Middle frontal gyrus (tissue), 1 donor: ENCODE data around the gene SLC25A10.

Experiments
- DNase-seq: peaks from one replicate; pipeline ENCODE4 v3.0.0-alpha.2; 2015; ENCODE audit warnings: low spot score; ENCODE audit errors: extremely low spot score

SLC25A10 gene

DNA sequence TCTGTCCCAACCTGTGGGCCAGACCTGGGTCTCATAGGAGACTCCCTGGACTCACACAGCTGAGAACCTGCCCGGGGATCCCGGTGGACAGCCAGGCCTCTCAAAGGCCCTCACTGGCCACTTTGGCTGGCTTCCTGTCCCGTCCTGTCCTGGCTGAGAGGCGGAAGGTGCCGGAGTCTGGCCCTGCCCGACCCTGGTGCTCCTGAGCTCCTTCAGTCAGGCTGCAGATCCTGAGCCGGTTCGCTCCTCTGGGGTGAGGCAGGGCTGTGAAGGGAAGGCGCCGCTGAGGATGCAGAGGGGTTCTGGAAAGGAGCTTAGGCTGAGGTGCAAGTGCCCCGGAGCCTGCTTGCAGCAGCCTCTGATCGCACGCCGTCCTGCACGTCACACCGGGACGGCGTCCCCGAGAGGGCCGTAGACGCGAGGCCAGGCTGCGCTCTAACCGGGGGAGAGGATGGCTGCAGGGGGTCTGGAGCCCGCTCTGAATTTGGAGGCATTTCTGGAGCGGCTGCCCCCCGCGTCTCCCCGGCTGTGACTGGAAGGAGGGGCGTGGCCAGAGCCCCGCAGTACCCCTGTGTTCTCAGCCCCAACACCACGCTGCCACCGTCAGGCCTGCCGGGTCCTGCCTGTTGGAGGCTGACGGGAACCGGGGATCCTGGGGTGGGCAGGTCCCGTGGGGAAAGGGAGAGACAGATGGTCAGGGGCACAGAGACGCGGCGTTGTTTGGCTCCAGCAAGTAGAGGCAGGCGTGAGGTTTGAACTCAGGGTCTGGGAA, 24.1 kb upstream of the SLC25A10 start:
- DNase-seq, result no peak

DNA sequence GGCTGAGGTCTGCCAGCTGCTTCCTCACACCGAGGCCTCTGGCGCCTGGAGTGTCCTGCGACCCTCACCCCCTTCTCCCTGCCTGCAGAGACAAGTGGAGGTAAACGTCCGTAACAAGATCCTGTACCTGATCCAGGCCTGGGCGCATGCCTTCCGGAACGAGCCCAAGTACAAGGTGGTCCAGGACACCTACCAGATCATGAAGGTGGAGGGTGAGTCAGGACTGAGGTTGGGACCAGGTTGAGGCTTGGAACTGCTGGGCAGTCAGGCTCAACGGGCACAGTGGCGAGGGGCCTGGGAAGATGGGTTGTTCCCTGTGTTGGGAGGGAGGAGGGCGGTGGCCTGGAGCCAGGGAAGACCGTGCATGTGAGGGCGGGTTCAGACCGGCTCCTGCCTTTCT, 23.5 kb upstream of the SLC25A10 start:
- no peak for DNase-seq

DNA sequence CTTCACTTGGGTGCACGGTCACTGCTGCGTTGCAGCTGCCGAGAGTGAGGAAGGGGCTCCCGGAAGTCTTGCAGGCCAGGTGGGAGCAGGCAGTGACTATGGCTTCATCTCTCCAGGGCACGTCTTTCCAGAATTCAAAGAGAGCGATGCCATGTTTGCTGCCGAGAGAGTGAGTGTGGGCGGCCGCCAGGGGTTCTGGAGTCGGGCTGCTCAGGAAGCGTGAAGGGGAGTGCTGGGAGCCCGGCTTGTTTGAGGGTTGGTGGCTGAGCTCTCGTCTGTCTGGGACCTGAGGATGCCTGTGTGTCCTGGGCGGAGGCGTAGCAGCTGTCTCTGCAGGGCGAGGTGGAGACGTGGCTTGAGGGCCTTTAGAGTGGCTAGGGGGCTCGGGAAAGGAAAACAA, 22.0 kb upstream of the SLC25A10 start:
- DNase-seq, result no peak

DNA sequence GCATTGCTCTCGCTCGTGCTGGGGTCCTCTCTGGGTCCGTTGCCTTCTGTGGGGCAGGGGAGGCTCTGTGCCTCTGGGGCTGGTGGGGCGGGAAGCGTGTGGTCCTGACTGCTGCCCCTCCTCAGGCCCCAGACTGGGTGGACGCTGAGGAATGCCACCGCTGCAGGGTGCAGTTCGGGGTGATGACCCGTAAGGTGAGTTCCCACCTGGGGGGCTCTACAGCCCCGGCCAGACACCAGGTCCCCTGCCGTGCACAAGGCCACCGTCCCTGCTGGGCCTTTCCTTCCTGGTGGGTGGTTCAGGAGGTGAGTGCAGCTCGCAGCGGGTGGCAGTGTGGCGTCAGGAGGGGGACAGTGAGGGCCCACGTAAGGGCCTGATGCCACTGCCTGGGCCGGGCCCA, 21.5 kb upstream of the SLC25A10 start:
- no peak for DNase-seq

DNA sequence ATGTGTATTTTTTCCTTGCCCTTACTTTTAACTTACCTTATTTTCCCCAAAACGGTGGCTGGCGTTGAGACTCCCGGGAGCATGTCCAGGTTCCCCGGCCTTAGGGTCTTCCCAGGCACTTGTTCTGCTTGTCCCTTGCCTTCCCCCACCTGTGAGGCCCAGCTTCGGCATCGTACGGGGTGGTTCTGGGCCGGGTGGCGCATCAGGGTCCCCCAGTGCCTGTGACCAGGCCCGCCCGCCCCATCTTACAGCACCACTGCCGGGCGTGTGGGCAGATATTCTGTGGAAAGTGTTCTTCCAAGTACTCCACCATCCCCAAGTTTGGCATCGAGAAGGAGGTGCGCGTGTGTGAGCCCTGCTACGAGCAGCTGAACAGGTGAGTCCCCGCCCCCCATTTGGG, 20.9 kb upstream of the SLC25A10 start:
- no peak for DNase-seq

DNA sequence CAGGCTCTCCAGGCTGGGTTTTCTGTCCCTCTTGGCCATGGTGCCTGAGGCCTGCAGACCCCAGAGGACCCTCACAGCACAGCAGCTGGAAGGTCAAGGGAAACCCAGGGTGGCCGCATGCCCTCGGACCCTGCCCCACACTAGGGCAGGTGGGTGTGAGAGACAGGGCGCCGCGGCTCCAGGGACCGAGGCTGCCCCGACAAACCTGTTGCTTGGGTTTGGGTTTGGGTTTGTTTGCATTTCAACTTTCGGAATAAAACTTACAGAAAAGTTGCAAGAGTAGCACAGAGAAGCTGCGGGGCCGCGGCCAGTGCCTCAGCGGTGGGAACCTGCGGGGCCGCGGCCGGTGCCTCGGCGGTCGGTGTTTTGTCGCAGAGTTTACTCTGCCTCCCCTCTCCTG, 20.5 kb upstream of the SLC25A10 start:
- DNase-seq, result no peak

DNA sequence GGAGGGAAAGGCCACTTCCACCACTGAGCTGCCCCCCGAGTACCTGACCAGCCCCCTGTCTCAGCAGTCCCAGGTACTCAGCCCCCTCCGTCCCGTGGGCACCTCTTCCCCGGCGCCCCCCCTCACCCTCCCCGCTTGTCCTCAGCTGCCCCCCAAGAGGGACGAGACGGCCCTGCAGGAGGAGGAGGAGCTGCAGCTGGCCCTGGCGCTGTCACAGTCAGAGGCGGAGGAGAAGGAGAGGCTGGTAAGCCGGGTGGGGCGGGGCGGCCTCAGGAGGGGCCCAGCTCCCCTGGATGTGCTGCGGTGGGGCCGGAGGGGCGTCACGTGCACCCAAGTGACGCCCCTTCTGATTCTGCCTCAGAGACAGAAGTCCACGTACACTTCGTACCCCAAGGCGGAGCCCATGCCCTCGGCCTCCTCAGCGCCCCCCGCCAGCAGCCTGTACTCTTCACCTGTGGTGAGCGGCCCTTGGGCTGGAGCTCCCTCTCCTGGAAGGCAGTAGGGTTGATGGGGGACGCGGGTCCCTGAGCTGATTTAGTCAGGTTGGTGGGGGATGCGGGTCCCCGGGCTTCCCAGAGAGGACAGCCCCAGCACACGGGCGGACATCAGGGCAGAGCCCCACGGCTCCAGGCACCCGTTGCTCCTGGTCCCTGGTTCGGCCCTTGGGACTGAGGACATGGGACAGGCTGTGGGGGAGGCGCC, 18.4 kb upstream of the SLC25A10 start:
- DNase-seq, result no peak

DNA sequence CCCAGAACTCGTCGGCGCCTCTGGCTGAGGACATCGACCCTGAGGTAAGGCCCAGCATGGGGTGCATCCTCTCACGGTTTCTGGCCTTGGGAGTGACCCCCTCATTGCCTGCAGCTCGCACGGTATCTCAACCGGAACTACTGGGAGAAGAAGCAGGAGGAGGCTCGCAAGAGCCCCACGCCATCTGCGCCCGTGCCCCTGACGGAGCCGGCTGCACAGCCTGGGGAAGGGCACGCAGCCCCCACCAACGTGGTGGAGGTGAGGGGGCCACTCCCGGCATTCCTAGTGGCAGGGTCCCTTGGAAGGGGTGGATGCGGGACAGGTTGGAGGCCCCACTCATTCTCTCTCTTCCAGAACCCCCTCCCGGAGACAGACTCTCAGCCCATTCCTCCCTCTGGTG, 17.3 kb upstream of the SLC25A10 start:
- DNase-seq, result no peak

DNA sequence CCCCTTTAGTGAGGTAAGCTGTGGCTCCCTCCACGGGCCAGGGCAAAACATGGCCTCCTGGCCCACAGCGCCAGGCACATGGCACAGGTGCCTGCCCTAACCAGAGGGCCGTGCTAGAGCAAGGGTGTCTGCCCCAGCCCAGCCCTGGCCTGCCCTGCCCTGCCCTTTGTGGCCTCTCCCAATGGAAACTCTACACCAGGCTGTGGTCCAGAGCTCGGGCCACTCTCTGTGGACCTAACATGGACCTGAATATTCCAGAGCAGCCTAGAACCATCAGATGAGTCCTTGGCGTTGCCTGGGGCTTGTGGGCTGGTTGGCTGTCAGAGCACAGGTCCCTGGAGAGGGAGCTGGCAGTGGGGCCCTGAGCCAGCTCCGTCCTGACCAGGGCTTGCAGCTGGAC, 16.9 kb upstream of the SLC25A10 start:
- no peak for DNase-seq

DNA sequence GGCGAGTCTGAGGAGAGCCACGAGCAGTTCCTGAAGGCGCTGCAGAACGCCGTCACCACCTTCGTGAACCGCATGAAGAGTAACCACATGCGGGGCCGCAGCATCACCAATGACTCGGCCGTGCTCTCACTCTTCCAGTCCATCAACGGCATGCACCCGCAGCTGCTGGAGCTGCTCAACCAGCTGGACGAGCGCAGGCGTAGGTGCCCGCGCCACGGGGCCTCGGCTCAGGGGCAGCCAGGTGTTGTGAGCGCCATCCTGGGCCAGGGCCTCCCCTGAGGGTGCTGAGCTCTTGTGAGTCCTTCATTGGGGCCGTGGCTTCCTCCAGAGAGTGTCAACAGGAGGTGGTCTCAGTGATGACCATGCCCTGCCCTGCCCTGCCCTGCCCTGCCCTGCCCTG, 16.3 kb upstream of the SLC25A10 start:
- DNase-seq, result no peak

DNA sequence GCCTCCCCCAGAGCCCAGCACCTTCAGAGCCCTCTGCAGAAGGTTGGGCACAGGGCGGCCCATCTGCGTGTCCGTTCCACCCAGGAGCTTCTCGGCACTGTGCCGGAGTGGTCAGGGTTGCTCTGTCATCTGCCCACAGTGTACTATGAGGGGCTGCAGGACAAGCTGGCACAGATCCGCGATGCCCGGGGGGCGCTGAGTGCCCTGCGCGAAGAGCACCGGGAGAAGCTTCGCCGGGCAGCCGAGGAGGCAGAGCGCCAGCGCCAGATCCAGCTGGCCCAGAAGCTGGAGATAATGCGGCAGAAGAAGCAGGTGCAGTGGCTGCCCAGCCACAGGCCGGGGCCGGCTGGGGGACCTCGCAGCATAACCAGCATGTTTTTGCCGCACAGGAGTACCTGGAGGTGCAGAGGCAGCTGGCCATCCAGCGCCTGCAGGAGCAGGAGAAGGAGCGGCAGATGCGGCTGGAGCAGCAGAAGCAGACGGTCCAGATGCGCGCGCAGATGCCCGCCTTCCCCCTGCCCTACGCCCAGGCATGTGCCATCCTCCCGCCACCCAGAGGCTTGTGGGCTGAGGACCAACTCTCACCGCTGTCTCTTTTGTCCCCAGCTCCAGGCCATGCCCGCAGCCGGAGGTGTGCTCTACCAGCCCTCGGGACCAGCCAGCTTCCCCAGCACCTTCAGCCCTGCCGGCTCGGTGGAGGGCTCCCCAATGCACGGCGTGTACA, 15.7 kb upstream of the SLC25A10 start:
- no peak for DNase-seq

DNA sequence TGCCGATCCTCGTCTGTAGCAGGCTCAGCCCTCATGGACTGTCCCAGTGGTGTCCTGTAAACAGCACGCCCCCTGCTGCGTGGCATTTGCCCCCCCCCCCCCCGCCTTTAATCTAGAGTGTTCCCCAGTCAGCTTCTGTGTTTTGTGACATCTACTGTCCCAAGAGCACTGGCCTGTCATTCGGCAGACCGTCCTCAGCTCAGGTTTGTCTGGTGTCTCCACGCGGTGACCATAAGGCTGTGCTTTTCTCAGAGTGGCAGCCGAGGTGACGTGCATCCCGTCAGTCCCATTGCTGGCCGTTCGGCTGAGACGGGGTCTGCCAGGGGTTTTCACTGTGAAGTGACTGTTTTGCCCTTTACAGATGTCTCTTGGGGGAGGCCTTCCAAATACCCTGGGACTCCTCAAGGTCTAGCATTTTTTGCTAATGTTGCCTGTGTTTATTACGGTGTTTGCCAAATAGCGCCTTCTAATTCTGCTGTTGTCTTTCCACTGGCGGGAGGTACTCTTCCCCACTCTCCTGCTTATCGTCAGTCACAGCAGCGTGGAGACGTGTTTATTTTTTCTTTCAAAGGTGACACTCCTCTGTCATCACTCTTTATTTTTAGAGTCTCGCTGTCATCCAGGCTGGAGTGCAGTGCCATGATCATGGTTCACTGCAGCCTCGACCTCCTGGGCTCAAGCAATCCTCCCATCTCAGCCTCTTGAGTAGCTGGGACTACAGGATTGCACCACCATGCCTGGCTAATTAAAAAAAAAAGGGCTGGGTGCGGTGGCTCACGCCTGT, 14.6 kb upstream of the SLC25A10 start:
- no peak for DNase-seq

DNA sequence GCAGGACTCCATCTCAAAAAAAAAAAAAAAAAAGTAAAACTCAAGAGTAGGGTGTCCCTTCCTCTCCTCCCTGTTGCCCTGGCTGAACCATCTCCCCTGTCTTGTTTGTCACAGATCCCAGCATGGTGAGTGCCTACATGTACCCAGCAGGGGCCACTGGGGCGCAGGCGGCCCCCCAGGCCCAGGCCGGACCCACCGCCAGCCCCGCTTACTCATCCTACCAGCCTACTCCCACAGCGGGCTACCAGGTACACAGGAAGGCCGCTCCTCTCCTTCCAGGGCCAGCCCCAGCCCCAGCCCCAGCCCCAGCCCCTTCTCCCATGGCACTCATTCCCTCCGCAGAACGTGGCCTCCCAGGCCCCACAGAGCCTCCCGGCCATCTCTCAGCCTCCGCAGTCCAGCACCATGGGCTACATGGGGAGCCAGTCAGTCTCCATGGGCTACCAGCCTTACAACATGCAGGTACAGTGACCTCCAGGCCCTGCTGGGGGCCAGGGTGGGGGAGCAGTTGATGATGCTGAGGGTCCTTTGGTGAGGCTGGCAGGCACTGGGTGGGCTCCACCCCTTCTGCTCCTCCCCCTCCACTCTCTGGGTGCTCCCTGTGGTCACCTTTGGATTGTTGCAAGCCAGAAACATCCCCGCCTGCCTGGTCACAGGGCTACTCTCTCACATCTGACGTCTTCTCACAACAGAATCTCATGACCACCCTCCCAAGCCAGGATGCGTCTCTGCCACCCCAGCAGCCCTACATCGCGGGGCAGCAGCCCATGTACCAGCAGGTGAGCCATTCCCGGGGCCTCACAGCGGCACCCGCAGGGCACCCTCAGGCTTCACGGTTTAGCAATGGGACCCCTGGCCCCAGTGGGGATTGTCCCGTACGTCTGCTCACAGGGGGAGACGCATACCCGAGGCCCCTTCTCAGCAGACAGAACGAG, 11.5 kb upstream of the SLC25A10 start:
- no peak for DNase-seq

DNA sequence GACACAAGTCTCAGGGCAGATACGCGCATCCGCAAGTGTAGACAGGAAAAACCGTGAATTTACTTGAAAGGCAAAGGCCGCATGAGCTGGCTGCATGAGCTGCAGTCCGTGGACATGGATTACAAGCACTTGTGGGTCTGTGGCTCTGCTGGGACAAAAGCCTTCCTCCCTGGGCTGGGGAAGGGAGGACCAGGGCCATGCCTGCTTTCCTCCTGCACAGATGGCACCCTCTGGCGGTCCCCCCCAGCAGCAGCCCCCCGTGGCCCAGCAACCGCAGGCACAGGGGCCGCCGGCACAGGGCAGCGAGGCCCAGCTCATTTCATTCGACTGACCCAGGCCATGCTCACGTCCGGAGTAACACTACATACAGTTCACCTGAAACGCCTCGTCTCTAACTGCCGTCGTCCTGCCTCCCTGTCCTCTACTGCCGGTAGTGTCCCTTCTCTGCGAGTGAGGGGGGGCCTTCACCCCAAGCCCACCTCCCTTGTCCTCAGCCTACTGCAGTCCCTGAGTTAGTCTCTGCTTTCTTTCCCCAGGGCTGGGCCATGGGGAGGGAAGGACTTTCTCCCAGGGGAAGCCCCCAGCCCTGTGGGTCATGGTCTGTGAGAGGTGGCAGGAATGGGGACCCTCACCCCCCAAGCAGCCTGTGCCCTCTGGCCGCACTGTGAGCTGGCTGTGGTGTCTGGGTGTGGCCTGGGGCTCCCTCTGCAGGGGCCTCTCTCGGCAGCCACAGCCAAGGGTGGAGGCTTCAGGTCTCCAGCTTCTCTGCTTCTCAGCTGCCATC, 10.6 kb upstream of the SLC25A10 start:
- no peak for DNase-seq

DNA sequence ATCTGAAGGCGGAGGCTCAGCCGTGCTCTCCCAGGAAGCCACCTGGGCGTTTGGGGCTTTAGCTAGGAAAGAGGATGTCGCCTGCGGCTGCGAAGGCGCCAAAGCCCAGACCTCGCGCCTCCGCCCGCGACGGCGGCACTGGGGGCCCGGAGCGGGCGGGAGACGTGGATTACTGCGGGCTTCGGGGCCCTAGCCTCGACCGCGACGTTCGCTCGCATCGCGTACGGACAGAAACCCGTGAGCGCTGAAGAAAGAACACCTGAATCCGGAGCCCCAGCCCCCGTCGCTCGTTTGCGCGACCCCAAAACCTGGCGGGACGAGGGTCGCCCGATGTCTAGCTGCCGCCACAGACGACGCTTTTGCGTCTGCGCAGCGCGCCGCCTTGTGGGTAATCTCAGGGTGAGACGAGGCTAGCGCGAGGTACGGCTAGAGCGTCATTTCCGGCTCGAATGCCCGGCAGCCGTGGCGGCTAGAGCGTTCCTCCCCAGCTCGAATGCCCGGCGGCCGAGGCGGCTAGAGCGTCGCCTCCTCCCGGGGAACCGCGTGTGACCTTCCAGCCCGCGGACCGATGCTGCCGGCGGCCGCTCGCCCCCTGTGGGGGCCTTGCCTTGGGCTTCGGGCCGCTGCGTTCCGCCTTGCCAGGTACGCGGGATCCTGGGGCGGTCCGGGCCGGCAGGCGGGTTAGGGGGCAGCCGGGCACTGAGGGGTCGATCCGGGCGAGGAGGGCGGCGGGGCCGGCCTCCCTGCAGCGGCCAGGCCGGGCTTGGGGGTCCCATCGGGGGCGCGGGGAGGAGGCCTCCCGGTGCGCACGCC, 8.9 kb upstream of the SLC25A10 start, which contains the start of gene MRPL12:
Gene MRPL12 (plus strand): TSS at position 434 of the 813 bp plus-strand sequence. CDS start 135 bp downstream, at position 569.
- peak; percentile 92 for DNase-seq

DNA sequence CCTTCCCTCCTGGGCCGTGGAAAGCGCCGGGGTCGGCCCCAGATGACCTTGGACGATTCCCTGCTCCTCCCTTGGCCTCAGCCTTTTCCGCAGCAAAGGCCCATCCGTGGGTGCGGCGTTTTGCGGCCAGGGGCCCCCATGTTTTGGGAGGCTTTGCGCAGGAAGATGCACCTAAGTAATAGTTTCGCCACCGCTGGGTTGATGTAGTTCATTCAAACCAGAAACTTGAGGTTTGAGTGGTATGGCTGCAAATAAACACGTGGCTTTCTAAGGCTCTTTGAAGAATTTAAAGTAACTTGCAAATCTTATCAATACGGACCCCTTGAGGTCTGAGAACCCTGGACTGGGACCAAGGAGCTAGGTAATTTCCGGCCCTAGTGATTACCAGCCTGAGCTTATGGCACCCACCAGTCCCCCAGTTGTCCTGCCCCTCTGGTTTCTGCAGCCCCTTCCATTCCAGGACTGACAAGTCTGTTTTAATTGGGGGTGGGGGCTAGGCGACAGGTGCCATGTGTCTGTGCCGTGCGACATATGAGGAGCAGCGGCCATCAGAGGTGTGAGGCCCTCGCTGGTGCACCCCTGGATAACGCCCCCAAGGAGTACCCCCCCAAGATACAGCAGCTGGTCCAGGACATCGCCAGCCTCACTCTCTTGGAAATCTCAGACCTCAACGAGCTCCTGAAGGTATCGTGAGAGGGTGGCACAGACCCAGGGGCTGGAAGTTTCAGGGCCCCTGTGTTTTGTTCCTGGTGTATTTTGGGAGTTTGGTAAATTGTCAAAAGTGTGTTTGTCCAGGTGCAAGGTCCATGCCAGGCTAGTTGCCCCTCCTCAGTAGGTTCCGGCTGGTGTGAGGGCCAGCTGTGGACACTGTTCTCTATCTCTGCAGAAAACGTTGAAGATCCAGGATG, 8.1 kb upstream of the SLC25A10 start:
- DNase-seq, result no peak

DNA sequence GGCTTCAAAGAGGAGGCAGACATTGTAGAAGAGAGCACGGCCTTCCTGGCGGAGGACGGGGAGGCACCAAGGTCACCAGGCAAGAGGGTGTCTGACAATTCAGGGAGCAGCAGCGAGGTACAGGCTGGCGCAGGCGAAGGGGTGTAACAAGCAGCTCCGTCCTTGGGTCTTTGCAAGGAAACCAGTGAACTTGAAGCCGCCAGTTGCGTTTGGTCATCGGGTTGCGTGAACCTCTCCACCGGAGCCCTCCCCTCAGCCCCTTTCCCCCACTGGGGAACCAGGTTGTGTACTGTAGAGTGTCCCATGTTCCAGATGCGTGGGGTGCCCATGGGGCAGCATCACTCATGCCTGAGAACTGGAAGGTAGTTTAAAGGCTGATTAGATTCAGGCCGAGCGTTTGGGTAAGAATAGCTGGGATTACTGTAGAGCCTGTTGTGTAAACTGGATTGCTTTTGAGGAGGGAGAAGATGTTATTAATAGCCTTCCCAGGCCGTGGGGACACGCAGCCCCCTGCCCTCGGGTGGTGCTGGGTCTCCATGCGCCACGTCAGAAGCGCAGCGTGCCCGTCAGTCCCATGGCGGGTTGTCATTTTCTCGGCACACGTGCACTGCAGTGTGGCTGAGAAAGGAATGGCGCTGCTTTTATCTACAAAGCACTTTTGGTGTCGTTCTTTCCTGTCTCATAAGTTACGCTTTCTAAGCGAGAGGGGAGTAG, 6.4 kb upstream of the SLC25A10 start:
- no peak for DNase-seq
